Natural killer cell (primary cell): ENCODE measurements around the gene DNAH6. TPM values are rescaled to one million over a fixed set of nuclear protein-coding genes. Genes with fewer than 3 reads are reported as not detected.

Source experiments
- ATAC-seq, 3 donors: fragments of 150-1000 bp in 2 of 3; fragments of 200-7000 bp in 1 of 3; cut with Tn5 transposase; 1 replicate in 1 of 3; 2 replicates in 2 of 3; pipeline ENCODE4 v1.10.0; 2021; ENCODE audit warnings: mild to moderate bottlenecking in 2 of 3, moderate library complexity in 2 of 3
- DNase-seq, 2 donors: peaks; one replicate each; pipeline versions ENCODE4 v3.0.0 to v3.0.0-alpha.2; 2013 to 2021; ENCODE audit warnings: mixed read lengths in 1 of 2
- H3K27ac ChIP-seq: one replicate; pipeline ENCODE4 v1.5.1; 2013; ENCODE audit warnings: mild to moderate bottlenecking, low read length
- H3K27me3 ChIP-seq: one replicate; pipeline ENCODE4 v1.6.1; 2013; ENCODE audit warnings: low read length; ENCODE audit not compliant: control insufficient read depth, insufficient read depth
- H3K36me3 ChIP-seq: one replicate; pipeline ENCODE4 v1.6.1; 2013; ENCODE audit warnings: low read length; ENCODE audit not compliant: control insufficient read depth, insufficient read depth
- H3K4me1 ChIP-seq: one replicate; pipeline ENCODE4 v1.6.1; 2013; ENCODE audit warnings: low read length; ENCODE audit not compliant: control insufficient read depth, insufficient read depth
- H3K4me3 ChIP-seq: one replicate; pipeline ENCODE4 v1.5.1; 2013; ENCODE audit warnings: low read length
- H3K9me3 ChIP-seq: one replicate; pipeline ENCODE4 v1.6.1; 2013; ENCODE audit warnings: low read length; ENCODE audit not compliant: control insufficient read depth, insufficient read depth
- H3K27ac Mint-ChIP-seq, 2 donors: one replicate each; pipeline ENCODE4 v1.8.0; 2022; ENCODE audit warnings: mild to moderate bottlenecking in 2 of 2, mixed read lengths in 2 of 2, moderate library complexity in 1 of 2
- H3K27me3 Mint-ChIP-seq, 2 donors: one replicate each; pipeline ENCODE4 v1.8.0; 2022; ENCODE audit warnings: low read depth in 2 of 2, mixed read lengths in 2 of 2
- H3K36me3 Mint-ChIP-seq: one replicate; pipeline ENCODE4 v1.8.0; 2022; ENCODE audit warnings: mixed read lengths
- H3K4me1 Mint-ChIP-seq, 2 donors: one replicate each; pipeline ENCODE4 v1.8.0; 2022; ENCODE audit warnings: mixed read lengths in 2 of 2
- H3K4me3 Mint-ChIP-seq: one replicate; pipeline ENCODE4 v1.8.0; 2022; ENCODE audit warnings: mild to moderate bottlenecking, moderate library complexity, mixed read lengths
- H3K9me3 Mint-ChIP-seq, 2 donors: one replicate each; pipeline ENCODE4 v1.8.0; 2022; ENCODE audit warnings: mixed read lengths in 2 of 2
- CTCF ChIP-seq: fragments of 200-600 bp; IDR thresholded peaks from one replicate; pipeline ENCODE4 v1.8.0; 2022; ENCODE audit warnings: antibody characterized with exemption
- WGBS: methylation state at CpG from one replicate; pipeline ENCODE4 v1.1.7; 2013; ENCODE audit warnings: missing lambda C conversion rate; ENCODE audit not compliant: insufficient coverage; 5-methylcytosine and 5-hydroxymethylcytosine counted together
- intact Hi-C: fragments of 100-400 bp; cut with micrococcal nuclease; formaldehyde crosslinking; loops from one replicate; pipeline ENCODE4 v1.14.2; 2022
- total RNA-seq, 4 donors: library from RNA; stranded (reverse); fragments of 120-200 nt in 1 of 4; gene quantifications; one replicate each; pipeline versions ENCODE4 v1.2.3 to v1.2.4, GENCODE V29; 2013 to 2022

Gene DNAH6
- total RNA-seq, 3 donors from 2014 or later (not counting 1 experiment from before 2014, with no cell fraction given), result 0.05 to 0.60 (median 0.32) TPM

- Mint-ChIP-seq H3K4me1 (peaks cover 22 to 25% of the 10 kb centered on the region in 2 donors), H3K9me3 (no peaks in the 10 kb centered on the region), H3K4me3 (no peak overlapping the region), H3K27ac (no peak overlapping the region), H3K27me3 (no peaks in the 10 kb centered on the region), H3K36me3 (no peaks in the 10 kb centered on the region)
- Histone ChIP-seq H3K4me3 (no peak overlapping the region), H3K4me1 (peaks cover 5% of the 10 kb centered on the region), H3K27ac (no peak overlapping the region), H3K27me3 (no peaks in the 10 kb centered on the region), H3K36me3 (no peaks in the 10 kb centered on the region), H3K9me3 (no peaks in the 10 kb centered on the region)
- ATAC-seq (peak in 2 of 3 donors; percentile 65 to 70), DNase-seq (peak in 1 of 2 donors; percentile 63)
- TF ChIP-seq CTCF, result peak; percentile 51
- intact Hi-C loops, result loop anchor here (2.0 kb wide), 1 partner anchor 136 kb away; no protein-coding TSS in a partner anchor
- WGBS, result 72% methylated on average over 6 of the region's 6 CpGs
Measured at GRCh38 chr2:84631047-84631446, 114.7 kb downstream of the DNAH6 start.

GRCh38 chr2:84631985-84632384 is 115.7 kb downstream of the DNAH6 start:
- Histone ChIP-seq H3K4me1 (peaks cover 5% of the 10 kb centered on the region), H3K27ac (no peak overlapping the region), H3K4me3 (no peak overlapping the region), H3K36me3 (no peaks in the 10 kb centered on the region), H3K27me3 (no peaks in the 10 kb centered on the region), H3K9me3 (no peaks in the 10 kb centered on the region)
- DNase-seq (no peak), ATAC-seq (no peak)
- Mint-ChIP-seq H3K36me3 (no peaks in the 10 kb centered on the region), H3K27me3 (no peaks in the 10 kb centered on the region), H3K4me1 (peaks cover 22 to 32% of the 10 kb centered on the region in 2 donors), H3K4me3 (peak overlapping the region; percentile 10), H3K27ac (no peak overlapping the region), H3K9me3 (no peaks in the 10 kb centered on the region)
- no peak for TF ChIP-seq CTCF
- intact Hi-C loops, result loop anchor here (2.0 kb wide), 1 partner anchor 137 kb away; no protein-coding TSS in a partner anchor
- WGBS, result 64% methylated on average over 5 of the region's 5 CpGs

GRCh38 chr2:84636080-84636971 is 120.0 kb downstream of the DNAH6 start:
- no peak for ATAC-seq
- Histone ChIP-seq H3K4me3 (no peak overlapping the region), H3K27ac (no peak overlapping the region), H3K36me3 (no peaks in the 10 kb centered on the region), H3K27me3 (no peaks in the 10 kb centered on the region), H3K4me1 (peaks cover 5% of the 10 kb centered on the region), H3K9me3 (no peaks in the 10 kb centered on the region)
- H3K27ac Mint-ChIP-seq, result no peak overlapping the region
- H3K9me3 Mint-ChIP-seq, result no peaks in the 10 kb centered on the region
- no peak for DNase-seq
- TF ChIP-seq CTCF, result no peak
- 83% methylated on average over 2 of the region's 2 CpGs for WGBS
- no peaks in the 10 kb centered on the region for H3K36me3 Mint-ChIP-seq
- H3K27me3 Mint-ChIP-seq, result peaks cover 0 to 1% of the 10 kb centered on the region in 2 donors
- intact Hi-C loops, result no loop called here
- H3K4me3 Mint-ChIP-seq, result no peak overlapping the region
- H3K4me1 Mint-ChIP-seq, result peaks cover 22 to 27% of the 10 kb centered on the region in 2 donors
